Thoracic aorta (tissue), 2 donors: ENCODE data around the gene FZD7. TPM values are rescaled to one million over a fixed set of nuclear protein-coding genes. Genes with fewer than 3 reads are reported as not detected.
A peak's percentile ranks its signal among the peaks of the same experiment; 100 is the strongest.

Experiments used
- ATAC-seq: fragments of 150-250 bp; one replicate; pipeline ENCODE4 v1.8.0; 2017; ENCODE audit warnings: low read depth; ENCODE audit not compliant: insufficient number of reproducible peaks, low FRiP score
- DNase-seq: peaks from one replicate; pipeline ENCODE4 v3.0.0-alpha.2; 2020; ENCODE audit warnings: low spot score
- H3K27ac ChIP-seq, 2 donors: fragments of 200-600 bp; sonication (generic); 1 replicate in 1 of 2; 2 replicates in 1 of 2; pipeline ENCODE4 v1.5.1; 2016; ENCODE audit warnings: mild to moderate bottlenecking in 2 of 2, moderate library complexity in 2 of 2
- H3K27me3 ChIP-seq: fragments of 200-600 bp; sonication (generic); replicated peaks from 2 replicates; pipeline ENCODE4 v1.6.0; 2016; ENCODE audit warnings: mild to moderate bottlenecking; ENCODE audit not compliant: insufficient read depth
- H3K36me3 ChIP-seq: fragments of 200-600 bp; sonication (generic); one replicate; pipeline ENCODE4 v1.5.1; 2016
- H3K4me1 ChIP-seq, 2 donors: fragments of 200-600 bp; sonication (generic); 1 replicate in 1 of 2; 2 replicates in 1 of 2; pipeline versions ENCODE4 v1.5.1 to v1.6.0; 2016; ENCODE audit warnings: low read depth in 2 of 2, mild to moderate bottlenecking in 1 of 2; ENCODE audit not compliant: control insufficient read depth in 1 of 2
- H3K4me3 ChIP-seq: fragments of 200-600 bp; sonication (generic); 2 replicates; pipeline ENCODE4 v1.5.1; 2016; ENCODE audit warnings: mild to moderate bottlenecking
- H3K9me3 ChIP-seq: fragments of 200-600 bp; sonication (generic); 2 replicates; pipeline ENCODE4 v1.5.1; 2016
- CTCF ChIP-seq: fragments of 200-600 bp; sonication (generic); IDR thresholded peaks from one replicate; pipeline ENCODE4 v1.5.1; 2019; ENCODE audit warnings: antibody characterized with exemption
- total RNA-seq, 2 donors: library from RNA; depleted of rRNA; stranded (reverse); fragments of >200 nt; gene quantifications; one replicate each; pipeline versions ENCODE4 v1.1.0 to v1.2.3, GENCODE V29; 2016

Gene FZD7
- total RNA-seq, 2 donors from 2014 or later, result 14.0 to 14.4 TPM

GRCh38 chr2:202049840-202050239 lies 16.2 kb downstream of the FZD7 start:
- Histone ChIP-seq H3K4me3 (no peak overlapping the region), H3K27ac (no peak overlapping the region)
- ATAC-seq, result no peak

GRCh38 chr2:202050652-202051051 lies 17.0 kb downstream of the FZD7 start:
- Histone ChIP-seq H3K4me3 (no peak overlapping the region), H3K27ac (no peak overlapping the region), H3K36me3 (no peaks in the 10 kb centered on the region), H3K4me1 (peaks cover 0 to 10% of the 10 kb centered on the region in 2 donors), H3K27me3 (no peaks in the 10 kb centered on the region), H3K9me3 (no peaks in the 10 kb centered on the region)
- no peak for TF ChIP-seq CTCF
- DNase-seq (no peak), ATAC-seq (no peak)

More at GRCh38 chr2:202049840-202050239, 16.2 kb downstream of the FZD7 start:
- Histone ChIP-seq H3K36me3 (no peaks in the 10 kb centered on the region), H3K4me1 (peaks cover 0 to 10% of the 10 kb centered on the region in 2 donors), H3K9me3 (no peaks in the 10 kb centered on the region), H3K27me3 (no peaks in the 10 kb centered on the region)
- no peak for TF ChIP-seq CTCF
- no peak for DNase-seq

GRCh38 chr2:202051499-202052161 lies 18.0 kb downstream of the FZD7 start:
- no peaks in the 10 kb centered on the region for H3K36me3 ChIP-seq
- H3K27ac ChIP-seq, result peak overlapping the region; percentile 17 to 21
- DNase-seq (no peak), ATAC-seq (peak; percentile 38)
- H3K9me3 ChIP-seq, result no peaks in the 10 kb centered on the region
- H3K27me3 ChIP-seq, result no peaks in the 10 kb centered on the region
- H3K4me1 ChIP-seq, result peaks cover 0 to 10% of the 10 kb centered on the region in 2 donors
- peak overlapping the region; percentile 45 for H3K4me3 ChIP-seq
- TF ChIP-seq CTCF, result no peak

- no peak for TF ChIP-seq CTCF
- DNase-seq (no peak), ATAC-seq (no peak)
- Histone ChIP-seq H3K9me3 (no peaks in the 10 kb centered on the region), H3K27me3 (no peaks in the 10 kb centered on the region), H3K27ac (peak overlapping the region; percentile 17 to 21), H3K4me3 (peak overlapping the region; percentile 45), H3K36me3 (no peaks in the 10 kb centered on the region), H3K4me1 (peaks cover 0 to 10% of the 10 kb centered on the region in 2 donors)
Measured at GRCh38 chr2:202052235-202052634, 18.6 kb downstream of the FZD7 start.

- Histone ChIP-seq H3K4me3 (no peak overlapping the region), H3K27ac (no peak overlapping the region), H3K9me3 (no peaks in the 10 kb centered on the region), H3K4me1 (peaks cover 0 to 10% of the 10 kb centered on the region in 2 donors), H3K27me3 (no peaks in the 10 kb centered on the region), H3K36me3 (no peaks in the 10 kb centered on the region)
- no peak for TF ChIP-seq CTCF
- DNase-seq, result no peak
- no peak for ATAC-seq
Measured at GRCh38 chr2:202054679-202055078, 21.0 kb downstream of the FZD7 start.
